Measurements from ENCODE around the gene NEIL1. TPM values are rescaled to one million over a fixed set of nuclear protein-coding genes. Genes with fewer than 3 reads are reported as not detected.

The NEIL1 gene
- total and polyA plus RNA-seq, 2 donors (not counting 1 experiment from before 2014, with no cell fraction given): 103 to 251 TPM

DNA sequence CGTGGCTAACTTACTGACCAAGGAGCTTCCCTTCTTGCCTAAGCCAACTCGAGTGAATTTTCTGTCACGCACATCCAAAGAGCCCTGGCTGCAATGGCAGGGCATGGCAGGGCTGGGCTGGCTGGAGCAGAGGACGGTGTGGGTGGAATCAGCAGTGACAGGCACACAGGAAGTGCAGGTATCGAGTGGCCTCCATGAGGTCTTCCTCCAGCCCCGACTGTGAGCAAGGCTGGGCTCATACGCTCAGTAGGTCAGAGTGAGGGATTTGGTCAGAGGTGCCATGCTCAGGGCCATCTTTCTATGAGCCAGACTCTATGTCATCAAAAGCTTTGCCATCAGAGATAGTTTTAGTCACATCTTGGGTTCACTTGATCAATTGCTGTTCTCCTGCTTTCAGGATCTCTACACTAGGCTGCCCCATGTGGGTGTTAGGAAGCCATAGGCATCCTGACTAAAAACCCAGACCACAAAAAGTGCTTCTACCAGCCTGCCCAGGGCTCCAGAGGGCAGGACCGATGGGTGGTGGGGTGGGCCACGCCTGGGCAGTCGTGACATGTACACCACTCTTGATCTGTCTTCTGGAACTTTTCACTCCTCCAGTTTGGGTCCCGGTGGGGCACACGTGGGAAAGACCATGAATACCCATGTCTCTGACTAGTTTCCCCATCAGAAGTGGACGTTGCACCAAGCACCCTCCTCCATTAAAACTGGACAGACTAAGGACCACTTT, 33.6 kb upstream of the NEIL1 start:
- POLR2A ChIA-PET: no interaction called here
- Mint-ChIP-seq H3K4me3 (no peak overlapping the region), H3K9me3 (ENCODE audit: insufficient read depth) (no peaks in the 10 kb centered on the region), H3K27ac (no peak overlapping the region), H3K27me3 (peaks cover 19% of the 10 kb centered on the region), H3K4me1 (no peaks in the 10 kb centered on the region)
- no peak overlapping the region for H3K4me3 ChIP-seq (ENCODE audit: control extremely low read depth in 1 of 5, extremely low read depth in 1 of 5, insufficient read depth in 1 of 5, low read depth in 2 of 5, low read length in 4 of 5)
- TF ChIP-seq, protein P1, sequence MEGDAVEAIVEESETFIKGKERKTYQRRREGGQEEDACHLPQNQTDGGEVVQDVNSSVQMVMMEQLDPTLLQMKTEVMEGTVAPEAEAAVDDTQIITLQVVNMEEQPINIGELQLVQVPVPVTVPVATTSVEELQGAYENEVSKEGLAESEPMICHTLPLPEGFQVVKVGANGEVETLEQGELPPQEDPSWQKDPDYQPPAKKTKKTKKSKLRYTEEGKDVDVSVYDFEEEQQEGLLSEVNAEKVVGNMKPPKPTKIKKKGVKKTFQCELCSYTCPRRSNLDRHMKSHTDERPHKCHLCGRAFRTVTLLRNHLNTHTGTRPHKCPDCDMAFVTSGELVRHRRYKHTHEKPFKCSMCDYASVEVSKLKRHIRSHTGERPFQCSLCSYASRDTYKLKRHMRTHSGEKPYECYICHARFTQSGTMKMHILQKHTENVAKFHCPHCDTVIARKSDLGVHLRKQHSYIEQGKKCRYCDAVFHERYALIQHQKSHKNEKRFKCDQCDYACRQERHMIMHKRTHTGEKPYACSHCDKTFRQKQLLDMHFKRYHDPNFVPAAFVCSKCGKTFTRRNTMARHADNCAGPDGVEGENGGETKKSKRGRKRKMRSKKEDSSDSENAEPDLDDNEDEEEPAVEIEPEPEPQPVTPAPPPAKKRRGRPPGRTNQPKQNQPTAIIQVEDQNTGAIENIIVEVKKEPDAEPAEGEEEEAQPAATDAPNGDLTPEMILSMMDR (IDR thresholded peaks at IDR 0.05): no peak
- TF ChIP-seq EZH2 (IDR thresholded peaks at IDR 0.05; ENCODE audit: borderline replicate concordance, insufficient read depth, low read depth, low read length, poor library complexity, severe bottlenecking): no peak
- no peak for DNase-seq
- H3K9ac ChIP-seq (ENCODE audit: low read length): no peak overlapping the region
- H3K9me3 ChIP-seq (ENCODE audit: control extremely low read depth in 1 of 3, control insufficient read depth in 2 of 3, insufficient read depth in 1 of 3, low read length in 2 of 3): no peaks in the 10 kb centered on the region
- H3K27me3 ChIP-seq (replicated peaks in 1 of 4; ENCODE audit: control extremely low read depth in 1 of 4, control insufficient read depth in 3 of 4, insufficient read depth in 4 of 4, low read length in 3 of 4): peaks cover 0 to 2% (median under 1%) of the 10 kb centered on the region in 4 experiments
- CTCF ChIA-PET: no interaction called here
- H3K4me1 ChIP-seq (ENCODE audit: control insufficient read depth in 2 of 2, insufficient read depth in 2 of 2, low read length in 2 of 2): no peaks in the 10 kb centered on the region
- 65% methylated on average over 10 of the region's 13 CpGs for WGBS (ENCODE audit: insufficient coverage)
- no peaks in the 10 kb centered on the region for H3K36me3 ChIP-seq (replicated peaks in 1 of 2; ENCODE audit: control extremely low read depth in 1 of 2, control insufficient read depth in 1 of 2, extremely low read depth in 1 of 2, insufficient read depth in 2 of 2, low read length in 1 of 2)
- H3K4me2 ChIP-seq (replicated peaks; ENCODE audit: low read depth, low read length, poor library complexity, severe bottlenecking): no peak overlapping the region
- intact Hi-C loops (cut with micrococcal nuclease): no loop called here
- no peak for ATAC-seq (ENCODE audit: low read depth)
- no peaks in the 10 kb centered on the region for H3K79me2 ChIP-seq (ENCODE audit: control insufficient read depth, insufficient read depth, low read length)
- H3K27ac ChIP-seq (ENCODE audit: low read length in 2 of 2): no peak overlapping the region
- no peak overlapping the region for H2AFZ ChIP-seq (ENCODE audit: insufficient read depth, low read depth, low read length, poor library complexity, severe bottlenecking)
- no peaks in the 10 kb centered on the region for H4K20me1 ChIP-seq (ENCODE audit: control insufficient read depth, insufficient read depth, low read length, poor library complexity, severe bottlenecking)

DNA sequence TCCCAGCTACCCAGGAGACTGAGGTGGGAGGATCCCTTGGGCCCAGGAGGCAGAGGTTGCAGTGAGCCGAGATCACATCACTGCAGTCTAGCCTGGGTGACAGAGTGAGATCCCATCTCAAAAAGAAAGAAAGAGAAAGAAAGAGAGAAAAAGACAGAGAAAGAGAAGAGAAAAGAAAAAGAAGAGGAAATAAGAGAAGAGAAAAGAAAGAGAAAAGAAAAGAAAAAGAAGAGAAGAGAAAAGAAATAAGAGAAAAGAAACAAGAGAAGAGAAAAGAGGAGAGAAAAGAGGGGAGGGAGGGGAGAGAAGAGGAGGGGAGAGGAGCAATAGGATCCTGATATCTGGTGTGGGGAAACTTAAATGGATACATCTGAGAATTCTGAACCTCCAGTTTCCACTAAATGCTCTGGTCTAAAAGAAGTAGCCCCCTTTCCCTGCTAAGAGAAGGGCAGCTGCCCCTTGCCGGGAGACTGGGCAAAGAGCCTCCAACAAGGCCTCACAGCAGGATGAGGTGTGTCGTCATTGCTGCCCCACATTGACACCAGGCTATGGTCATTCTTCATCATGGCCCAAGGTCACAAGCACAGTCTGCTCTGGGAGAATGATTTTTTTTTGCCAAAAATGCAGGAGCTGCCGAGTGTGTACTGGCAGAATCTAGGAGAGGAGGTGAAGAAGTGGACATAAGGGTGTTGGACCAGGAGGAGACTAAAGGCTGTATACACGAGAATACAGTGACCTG, 32.1 kb upstream of the NEIL1 start:
- H3K27ac ChIP-seq (ENCODE audit: low read length in 2 of 2): no peak overlapping the region
- POLR2A ChIA-PET: no interaction called here
- Mint-ChIP-seq H3K27ac (no peak overlapping the region), H3K4me3 (no peak overlapping the region), H3K27me3 (peaks cover 15% of the 10 kb centered on the region), H3K4me1 (no peaks in the 10 kb centered on the region), H3K9me3 (ENCODE audit: insufficient read depth) (no peaks in the 10 kb centered on the region)
- ATAC-seq (ENCODE audit: low read depth): no peak
- no peak overlapping the region for H3K9ac ChIP-seq (ENCODE audit: low read length)
- no peak overlapping the region for H3K4me2 ChIP-seq (replicated peaks; ENCODE audit: low read depth, low read length, poor library complexity, severe bottlenecking)
- no peak overlapping the region for H2AFZ ChIP-seq (ENCODE audit: insufficient read depth, low read depth, low read length, poor library complexity, severe bottlenecking)
- H3K4me3 ChIP-seq (ENCODE audit: control extremely low read depth in 1 of 5, extremely low read depth in 1 of 5, insufficient read depth in 1 of 5, low read depth in 2 of 5, low read length in 4 of 5): no peak overlapping the region
- H3K4me1 ChIP-seq (ENCODE audit: control insufficient read depth in 2 of 2, insufficient read depth in 2 of 2, low read length in 2 of 2): no peaks in the 10 kb centered on the region
- CTCF ChIA-PET: no interaction called here
- intact Hi-C loops (cut with micrococcal nuclease): no loop called here
- no peaks in the 10 kb centered on the region for H4K20me1 ChIP-seq (ENCODE audit: control insufficient read depth, insufficient read depth, low read length, poor library complexity, severe bottlenecking)
- DNase-seq: no peak
- H3K27me3 ChIP-seq (replicated peaks in 1 of 4; ENCODE audit: control extremely low read depth in 1 of 4, control insufficient read depth in 3 of 4, insufficient read depth in 4 of 4, low read length in 3 of 4): no peaks in the 10 kb centered on the region
- H3K36me3 ChIP-seq (replicated peaks in 1 of 2; ENCODE audit: control extremely low read depth in 1 of 2, control insufficient read depth in 1 of 2, extremely low read depth in 1 of 2, insufficient read depth in 2 of 2, low read length in 1 of 2): no peaks in the 10 kb centered on the region
- TF ChIP-seq, protein P1 (IDR thresholded peaks at IDR 0.05): peak; percentile 36
- no peak for TF ChIP-seq EZH2 (IDR thresholded peaks at IDR 0.05; ENCODE audit: borderline replicate concordance, insufficient read depth, low read depth, low read length, poor library complexity, severe bottlenecking)
- H3K79me2 ChIP-seq (ENCODE audit: control insufficient read depth, insufficient read depth, low read length): no peaks in the 10 kb centered on the region
- H3K9me3 ChIP-seq (ENCODE audit: control extremely low read depth in 1 of 3, control insufficient read depth in 2 of 3, insufficient read depth in 1 of 3, low read length in 2 of 3): no peaks in the 10 kb centered on the region
- 87% methylated on average over 4 of the region's 5 CpGs for WGBS (ENCODE audit: insufficient coverage)
